ENCODE measurements around the gene EYS. TPM values are rescaled to one million over a fixed set of nuclear protein-coding genes. Genes with fewer than 3 reads are reported as not detected.

EYS gene
- total RNA-seq, 6 experiments from 2014 or later: 0.54 to 2.3 (median 0.74) TPM; not detected in 1

DNA sequence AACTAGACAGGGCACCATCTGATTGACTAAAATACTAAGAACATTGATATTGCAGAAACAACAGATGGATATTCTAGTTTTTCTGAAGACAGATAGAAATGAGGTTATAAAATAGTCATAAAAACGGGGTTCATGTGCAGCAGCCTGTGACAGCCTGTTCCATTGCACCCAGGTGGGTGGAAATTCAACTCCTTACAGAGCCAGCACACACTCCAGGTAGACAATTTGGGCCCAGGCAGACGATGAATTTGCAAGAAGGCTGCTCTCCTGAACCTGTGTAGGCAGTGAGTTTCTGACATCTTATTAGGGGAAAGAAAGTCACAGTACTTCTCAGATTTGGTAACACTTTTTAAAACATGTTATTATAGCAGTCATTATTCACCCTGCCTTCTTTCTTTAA is 1657.3 kb downstream of the EYS start:
- H3K27me3 ChIP-seq: no peaks in the 10 kb centered on the region
- TF ChIP-seq POLR2A (IDR thresholded peaks at IDR 0.05): no peak
- TF ChIP-seq, protein P1, sequence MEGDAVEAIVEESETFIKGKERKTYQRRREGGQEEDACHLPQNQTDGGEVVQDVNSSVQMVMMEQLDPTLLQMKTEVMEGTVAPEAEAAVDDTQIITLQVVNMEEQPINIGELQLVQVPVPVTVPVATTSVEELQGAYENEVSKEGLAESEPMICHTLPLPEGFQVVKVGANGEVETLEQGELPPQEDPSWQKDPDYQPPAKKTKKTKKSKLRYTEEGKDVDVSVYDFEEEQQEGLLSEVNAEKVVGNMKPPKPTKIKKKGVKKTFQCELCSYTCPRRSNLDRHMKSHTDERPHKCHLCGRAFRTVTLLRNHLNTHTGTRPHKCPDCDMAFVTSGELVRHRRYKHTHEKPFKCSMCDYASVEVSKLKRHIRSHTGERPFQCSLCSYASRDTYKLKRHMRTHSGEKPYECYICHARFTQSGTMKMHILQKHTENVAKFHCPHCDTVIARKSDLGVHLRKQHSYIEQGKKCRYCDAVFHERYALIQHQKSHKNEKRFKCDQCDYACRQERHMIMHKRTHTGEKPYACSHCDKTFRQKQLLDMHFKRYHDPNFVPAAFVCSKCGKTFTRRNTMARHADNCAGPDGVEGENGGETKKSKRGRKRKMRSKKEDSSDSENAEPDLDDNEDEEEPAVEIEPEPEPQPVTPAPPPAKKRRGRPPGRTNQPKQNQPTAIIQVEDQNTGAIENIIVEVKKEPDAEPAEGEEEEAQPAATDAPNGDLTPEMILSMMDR (IDR thresholded peaks at IDR 0.05): no peak
- no peak overlapping the region for H3K4me3 ChIP-seq
- ATAC-seq (no peak), DNase-seq (no peak)
- WGBS (ENCODE audit: insufficient coverage, low coverage, low lambda C conversion rate, missing lambda C conversion rate): 25% methylated on average over 2 of the region's 2 CpGs
- intact Hi-C loops (cut with DNase I): no loop called here
- H3K36me3 ChIP-seq: no peaks in the 10 kb centered on the region
- H3K27ac ChIP-seq: no peak overlapping the region
- no peaks in the 10 kb centered on the region for H3K4me1 ChIP-seq
- no peaks in the 10 kb centered on the region for H3K9me3 ChIP-seq

DNA sequence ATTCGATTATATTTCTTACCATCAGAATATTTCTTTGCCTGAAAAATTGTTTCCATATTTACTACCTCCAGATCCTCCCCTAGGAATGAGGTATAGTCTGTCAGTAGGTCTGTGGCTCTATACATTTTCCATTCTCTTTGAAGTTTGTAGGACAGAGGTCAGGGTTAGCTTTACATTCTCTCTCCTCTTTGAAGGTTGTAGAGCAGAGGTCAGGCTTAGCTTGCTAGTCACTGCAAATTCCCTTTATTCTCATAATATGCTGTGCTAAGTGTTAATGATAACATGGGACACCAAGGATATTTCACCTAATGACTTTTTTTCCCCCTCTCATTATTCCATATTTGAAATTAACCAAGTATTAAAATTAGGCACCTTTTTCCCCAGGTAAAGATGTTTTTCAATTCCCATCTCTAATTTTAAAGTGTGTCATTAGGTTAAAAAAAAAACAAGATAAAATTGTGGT is 1660.2 kb downstream of the EYS start:
- H3K36me3 ChIP-seq: no peaks in the 10 kb centered on the region
- ATAC-seq: no peak
- H3K27ac ChIP-seq: no peak overlapping the region
- H3K9me3 ChIP-seq: no peaks in the 10 kb centered on the region
- 13% methylated on average over 1 of the region's 1 CpG for WGBS (ENCODE audit: insufficient coverage, low coverage, low lambda C conversion rate, missing lambda C conversion rate)
- no peaks in the 10 kb centered on the region for H3K4me1 ChIP-seq
- TF ChIP-seq, protein P1 (IDR thresholded peaks at IDR 0.05): no peak
- no peak for TF ChIP-seq POLR2A (IDR thresholded peaks at IDR 0.05)
- no peaks in the 10 kb centered on the region for H3K27me3 ChIP-seq
- no peak overlapping the region for H3K4me3 ChIP-seq
- DNase-seq: no peak
- intact Hi-C loops (cut with DNase I): no loop called here

DNA sequence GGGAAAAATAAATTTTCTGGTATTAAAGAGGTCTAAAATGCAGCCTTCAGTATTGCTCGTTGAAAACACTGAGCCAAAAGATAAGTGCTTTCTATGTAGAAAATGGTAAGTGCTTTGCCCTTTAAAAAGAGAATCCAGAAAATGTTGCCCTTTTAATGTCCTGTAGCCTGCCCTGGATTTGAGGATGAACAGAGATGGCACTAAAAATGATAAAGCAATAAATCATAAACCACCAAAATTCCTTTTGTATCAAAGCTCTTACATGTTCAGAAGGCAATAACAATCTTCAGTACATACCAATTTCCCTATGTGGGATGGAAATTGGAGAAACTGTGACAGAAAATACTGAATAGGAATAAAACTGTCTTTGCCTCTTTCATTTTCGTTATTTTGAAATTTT is 1665.7 kb downstream of the EYS start:
- DNase-seq (no peak), ATAC-seq (no peak)
- Histone ChIP-seq H3K27ac (no peak overlapping the region), H3K27me3 (no peaks in the 10 kb centered on the region), H3K9me3 (no peaks in the 10 kb centered on the region), H3K4me3 (no peak overlapping the region), H3K4me1 (no peaks in the 10 kb centered on the region), H3K36me3 (no peaks in the 10 kb centered on the region)
- intact Hi-C loops (cut with DNase I): no loop called here
- TF ChIP-seq, protein P1 (IDR thresholded peaks at IDR 0.05): no peak
- no peak for TF ChIP-seq POLR2A (IDR thresholded peaks at IDR 0.05)
- 27% methylated on average over 2 of the region's 2 CpGs for WGBS (ENCODE audit: insufficient coverage, low coverage, low lambda C conversion rate, missing lambda C conversion rate)

DNA sequence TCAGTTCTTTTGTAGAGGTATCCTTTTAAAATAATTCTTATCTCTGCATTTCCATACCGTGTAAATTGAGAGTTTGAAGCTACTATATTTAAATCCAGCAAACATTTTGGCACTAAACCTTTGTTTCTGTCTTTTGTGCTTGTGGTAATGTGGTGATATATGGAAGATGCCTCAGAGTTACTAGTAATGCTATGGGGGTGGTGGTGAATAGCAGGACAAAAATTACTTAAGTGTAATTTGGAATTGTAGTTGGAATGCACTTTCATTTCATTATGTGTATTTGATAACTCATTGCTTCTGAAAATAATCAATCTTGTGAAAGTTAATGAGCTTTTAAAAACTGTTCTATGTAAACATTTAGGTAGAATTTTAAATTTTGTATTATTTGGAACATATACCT is 1666.9 kb downstream of the EYS start:
- DNase-seq: no peak
- H3K36me3 ChIP-seq: no peaks in the 10 kb centered on the region
- intact Hi-C loops (cut with DNase I): no loop called here
- H3K27me3 ChIP-seq: no peaks in the 10 kb centered on the region
- no peak for TF ChIP-seq POLR2A (IDR thresholded peaks at IDR 0.05)
- TF ChIP-seq, protein P1 (IDR thresholded peaks at IDR 0.05): no peak
- no peaks in the 10 kb centered on the region for H3K4me1 ChIP-seq
- no peak overlapping the region for H3K4me3 ChIP-seq
- 56% methylated on average over 1 of the region's 1 CpG for WGBS (ENCODE audit: insufficient coverage, low coverage, low lambda C conversion rate, missing lambda C conversion rate)
- no peak overlapping the region for H3K27ac ChIP-seq
- no peaks in the 10 kb centered on the region for H3K9me3 ChIP-seq
- no peak for ATAC-seq

DNA sequence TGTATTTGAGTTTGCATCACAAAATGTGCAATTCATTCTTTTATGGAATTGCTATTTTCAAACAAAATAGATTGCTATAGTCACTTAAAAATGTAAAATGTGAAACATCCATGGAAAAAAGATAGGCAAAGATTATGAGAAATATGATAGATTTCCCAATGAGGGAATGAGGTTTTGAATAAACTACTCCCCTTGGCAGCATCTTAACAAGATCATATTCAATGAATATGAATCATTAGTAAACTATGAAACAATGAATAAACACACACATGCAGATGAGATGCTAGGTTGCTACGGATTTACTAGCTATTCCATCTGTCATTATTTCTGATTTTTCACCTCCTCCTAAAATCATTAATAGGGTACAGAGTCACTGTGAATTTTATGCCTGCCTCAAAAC is 1669.6 kb downstream of the EYS start:
- H3K27ac ChIP-seq: no peak overlapping the region
- no peak for ATAC-seq
- no peaks in the 10 kb centered on the region for H3K36me3 ChIP-seq
- no peak for DNase-seq
- no peak overlapping the region for H3K4me3 ChIP-seq
- intact Hi-C loops (cut with DNase I): no loop called here
- H3K27me3 ChIP-seq: no peaks in the 10 kb centered on the region
- TF ChIP-seq, protein P1 (IDR thresholded peaks at IDR 0.05): no peak
- no peaks in the 10 kb centered on the region for H3K9me3 ChIP-seq
- WGBS (ENCODE audit: insufficient coverage, low coverage, low lambda C conversion rate, missing lambda C conversion rate): 21% methylated on average over 1 of the region's 1 CpG
- H3K4me1 ChIP-seq: no peaks in the 10 kb centered on the region
